Activated CD4-positive, alpha-beta T cell treated with anti-CD3 and anti-CD28 coated beads, Interleukin-2, Interleukin-4, amounts not matched to agents 100 ng/mL and 50 ng/mL, durations not matched to agents 16 hours and 8 hours (primary cell): ENCODE results near the gene KRABD2.
"Not testable (repeated sequence)": the region's sequence is repeated elsewhere in the genome, so short reads cannot be mapped to it uniquely, and the experiment has no call there.

ENCODE experiments used
- DNase-seq: peaks from one replicate; pipeline ENCODE4 v3.0.0-alpha.2; 2020; ENCODE audit warnings: low spot score

Gene KRABD2

DNA sequence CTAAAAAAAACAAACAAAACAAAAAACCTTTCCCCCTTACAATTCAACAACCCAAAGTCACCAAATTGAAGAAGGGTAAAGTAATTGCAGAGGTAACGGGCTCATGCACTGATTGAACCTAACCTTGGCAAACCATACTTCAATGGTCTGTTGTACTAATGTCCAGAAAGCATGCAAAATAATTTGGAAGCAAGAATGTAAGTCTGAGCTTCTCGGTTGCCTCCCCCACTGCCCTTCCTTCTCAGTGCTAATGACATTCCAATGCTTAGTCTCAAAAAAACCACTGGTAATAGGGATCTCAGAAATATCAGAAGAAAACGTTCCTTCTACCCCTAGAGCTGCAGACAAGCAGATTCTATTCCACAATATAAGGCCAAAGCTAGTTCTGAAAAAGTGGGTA, 15.8 kb downstream of the KRABD2 start:
- DNase-seq = no peak

DNA sequence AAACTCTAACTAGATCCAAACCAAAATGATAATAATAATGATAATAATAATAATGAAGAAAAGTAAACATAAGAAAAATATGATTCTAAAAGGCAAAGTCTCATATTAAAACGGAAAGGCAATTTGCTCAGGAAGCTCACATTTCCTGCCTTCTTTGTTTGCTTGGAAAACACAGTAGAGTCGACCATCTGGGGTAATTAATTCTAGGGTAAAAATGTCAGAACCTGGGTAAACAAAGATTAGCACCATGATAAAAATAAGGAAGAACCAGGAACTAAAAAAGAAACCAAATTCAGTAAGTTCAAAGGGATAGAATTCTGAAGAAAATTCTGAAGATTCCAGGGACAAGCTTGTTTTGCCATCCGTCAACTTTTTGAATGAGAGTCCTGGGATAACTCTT, 16.2 kb downstream of the KRABD2 start:
- no peak for DNase-seq

DNA sequence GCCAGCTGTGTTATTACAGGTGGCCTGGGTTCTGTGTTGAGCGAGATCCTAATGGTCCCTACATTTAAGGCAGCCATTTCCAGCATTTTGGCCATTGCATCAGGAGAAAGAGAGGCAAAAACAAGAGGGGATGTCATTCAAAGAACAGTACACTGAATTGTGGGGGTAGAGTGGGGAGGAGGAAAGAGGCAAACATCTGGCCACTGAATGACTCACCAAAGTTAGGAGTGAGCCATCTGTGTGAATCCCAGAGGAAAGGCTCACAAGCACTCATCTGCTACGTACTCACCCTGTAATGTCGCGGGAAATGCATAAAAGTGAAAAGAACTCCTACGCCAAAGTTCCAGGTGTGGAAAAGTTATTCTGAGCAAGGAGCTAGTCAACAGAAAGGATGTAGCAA, 16.7 kb downstream of the KRABD2 start:
- no peak for DNase-seq

DNA sequence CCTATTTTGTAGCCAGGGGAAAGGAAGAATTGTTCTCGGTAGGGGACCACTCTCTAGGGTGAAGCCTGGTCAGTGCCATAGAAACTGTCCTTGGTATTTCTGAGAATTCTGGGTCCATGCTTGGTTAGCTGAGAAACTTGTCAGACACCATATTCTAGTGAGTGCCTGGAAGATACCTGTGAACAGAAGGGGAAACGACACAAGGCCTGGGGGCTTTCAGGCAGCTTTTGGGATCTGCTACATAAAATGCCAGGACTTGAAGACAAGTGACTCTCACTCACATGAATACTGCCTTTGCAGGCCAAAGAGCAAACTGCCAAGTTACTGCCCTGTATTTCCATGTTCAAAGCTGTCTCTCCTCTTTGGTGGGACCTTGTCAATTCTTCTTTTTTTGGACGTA, 18.6 kb downstream of the KRABD2 start:
- no peak for DNase-seq

DNA sequence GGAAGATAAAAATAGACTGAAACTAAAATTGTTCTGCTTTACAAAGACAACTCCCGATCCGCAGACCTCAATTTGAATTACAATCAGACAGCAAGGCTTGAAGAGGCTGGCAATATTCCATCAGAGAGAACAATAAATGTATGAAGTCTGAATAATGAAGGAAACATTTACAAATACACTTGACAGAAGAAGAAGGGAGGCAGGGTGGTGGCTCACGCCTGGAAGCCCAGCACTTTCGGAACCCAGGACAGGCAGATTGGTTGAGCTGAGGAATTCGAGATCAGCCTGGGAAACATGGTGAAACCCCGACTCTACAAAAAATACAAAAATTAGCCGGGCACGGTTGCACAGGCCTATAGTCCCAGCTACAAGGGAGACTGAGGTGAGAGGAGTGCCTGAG, 22.3 kb downstream of the KRABD2 start:
- no peak for DNase-seq

DNA sequence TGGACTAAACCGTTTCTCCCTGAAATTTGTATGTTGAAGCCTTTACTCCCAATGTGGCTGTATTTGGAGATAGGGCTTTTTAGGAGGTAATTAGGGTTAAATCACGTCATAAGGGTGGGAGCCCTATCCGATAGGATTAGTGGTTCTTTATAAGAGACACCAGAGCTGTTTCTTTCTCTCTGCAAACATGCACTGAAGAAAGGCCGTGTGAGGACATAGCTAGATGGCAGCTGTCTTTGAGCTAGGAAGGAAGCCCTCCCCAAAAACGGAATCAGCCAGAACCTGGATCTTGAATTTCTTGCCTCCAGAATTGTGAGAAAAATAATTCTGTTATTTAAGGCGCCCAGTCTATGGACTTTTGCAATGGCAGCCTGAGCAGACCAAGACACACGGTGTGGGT, 22.8 kb downstream of the KRABD2 start:
- DNase-seq = no peak

DNA sequence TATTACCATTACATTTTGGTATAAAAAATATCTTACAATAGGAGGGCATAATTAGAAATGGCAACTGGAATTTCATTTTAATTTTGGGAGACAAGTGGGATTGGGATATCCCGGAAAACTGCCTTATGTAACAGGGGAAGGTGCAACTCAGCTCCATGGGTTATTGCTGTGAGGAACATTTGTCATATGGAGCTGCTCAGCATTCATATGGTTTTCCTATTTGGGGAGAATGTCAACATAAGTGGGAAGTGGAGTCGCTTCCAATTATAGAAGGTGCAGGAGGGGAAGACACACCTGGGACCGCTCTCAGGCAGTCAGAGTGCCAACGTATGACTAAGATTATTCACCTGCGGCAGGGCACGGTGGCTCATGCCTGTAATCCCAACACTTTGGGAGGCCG, 26.2 kb downstream of the KRABD2 start:
- no peak for DNase-seq

DNA sequence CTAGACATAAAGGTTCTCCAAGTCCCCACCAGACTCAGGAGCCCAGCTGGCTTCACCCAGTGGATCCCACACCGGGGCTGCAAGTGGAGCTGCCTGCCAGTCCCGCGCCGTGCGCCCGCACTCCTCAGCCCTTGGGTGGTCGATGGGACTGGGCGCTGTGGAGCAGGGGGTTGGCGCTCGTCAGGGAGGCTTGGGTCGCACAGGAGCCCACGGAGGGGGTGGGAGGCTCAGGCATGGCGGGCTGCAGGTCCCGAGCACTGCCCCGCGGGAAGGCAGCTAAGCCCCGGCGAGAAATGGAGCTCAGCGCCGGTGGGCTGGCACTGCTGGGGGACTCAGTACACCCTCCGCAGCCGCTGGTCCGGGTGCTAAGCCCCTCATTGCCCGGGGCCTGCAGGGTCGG, 29.5 kb downstream of the KRABD2 start:
- DNase-seq = not testable (repeated sequence)

DNA sequence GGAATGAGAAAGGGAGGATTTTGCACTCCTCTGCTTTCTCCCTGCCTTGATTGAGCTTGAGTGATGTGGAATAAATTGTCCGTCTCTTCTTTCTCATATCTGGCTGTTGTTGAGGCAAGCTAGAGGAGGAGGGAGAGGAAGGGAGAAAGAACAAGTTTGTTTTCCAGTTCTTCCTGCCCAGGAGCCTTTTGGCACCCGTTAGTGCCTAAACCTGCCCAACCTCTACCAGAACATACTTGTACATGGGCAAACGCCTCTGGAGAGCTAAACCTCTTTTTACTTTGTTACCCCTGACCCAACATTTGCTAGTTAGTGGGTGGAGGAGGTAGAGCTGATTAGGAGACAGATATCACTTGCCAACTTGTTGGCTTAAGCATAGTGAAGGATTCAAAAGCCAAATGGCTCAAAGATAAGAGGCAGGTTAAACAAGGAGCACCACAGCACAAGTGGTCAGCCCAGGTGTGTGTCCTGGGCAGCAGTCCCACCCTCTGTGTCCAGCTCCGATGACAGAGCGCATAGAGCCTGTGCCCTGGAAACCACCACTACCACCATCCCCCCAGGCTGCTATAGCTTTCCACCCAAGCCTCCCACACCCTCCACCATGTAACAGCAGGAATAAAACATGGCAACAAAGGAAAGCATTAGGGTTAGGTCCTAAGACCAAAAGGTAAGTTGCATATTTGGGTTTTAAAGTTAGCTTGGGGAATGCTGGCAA, 30.4 kb downstream of the KRABD2 start:
- no peak for DNase-seq

DNA sequence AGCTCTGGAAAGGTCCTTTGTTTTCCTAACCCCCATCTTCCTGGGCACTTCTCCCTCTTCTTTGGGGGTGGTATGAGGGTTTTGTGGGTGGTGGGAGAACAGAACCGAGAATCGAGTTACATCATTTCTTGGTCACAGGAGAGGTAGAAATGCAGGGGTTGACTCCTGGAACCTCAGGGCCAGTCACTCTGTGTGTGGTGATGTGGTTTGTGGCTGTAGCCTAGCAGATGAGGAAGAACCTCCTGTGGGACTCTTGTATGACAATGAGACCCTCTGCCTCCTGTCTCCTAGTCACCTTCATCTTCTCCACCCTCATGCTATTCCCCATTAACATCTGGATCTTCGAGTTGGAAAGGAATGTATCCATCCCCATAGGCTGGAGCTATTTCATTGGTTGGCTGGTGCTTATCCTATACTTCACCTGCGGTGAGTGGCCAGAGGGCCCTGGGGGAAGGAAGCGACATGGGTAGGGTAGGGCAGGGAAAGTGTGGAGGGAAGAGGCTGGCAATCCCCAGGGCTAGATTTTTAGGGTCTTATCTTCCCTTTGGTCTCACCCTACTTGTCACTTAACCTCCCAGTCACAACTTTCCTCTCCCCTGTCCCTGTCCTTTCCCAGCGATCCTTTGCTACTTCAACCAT, 31.3 kb downstream of the KRABD2 start:
- no peak for DNase-seq

DNA sequence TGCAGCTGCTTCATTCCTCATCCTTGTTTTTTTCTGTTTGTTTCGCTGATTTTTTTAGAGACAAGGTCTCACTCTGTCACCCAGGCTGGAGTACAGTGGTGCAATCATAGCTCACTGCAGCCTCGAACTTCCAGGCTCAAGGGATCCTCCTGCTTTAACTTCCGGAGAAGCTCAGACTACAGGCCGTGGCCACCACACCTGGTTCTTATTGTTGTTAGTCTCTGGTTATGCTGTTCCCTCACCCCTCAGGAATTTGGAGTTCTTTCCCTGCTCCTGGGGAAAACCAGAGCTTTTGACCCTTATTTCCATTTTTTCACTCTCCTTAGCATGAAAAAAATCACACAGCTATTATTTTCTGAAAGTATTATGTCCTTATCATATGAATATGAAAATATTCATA, 35.0 kb downstream of the KRABD2 start:
- no peak for DNase-seq

DNA sequence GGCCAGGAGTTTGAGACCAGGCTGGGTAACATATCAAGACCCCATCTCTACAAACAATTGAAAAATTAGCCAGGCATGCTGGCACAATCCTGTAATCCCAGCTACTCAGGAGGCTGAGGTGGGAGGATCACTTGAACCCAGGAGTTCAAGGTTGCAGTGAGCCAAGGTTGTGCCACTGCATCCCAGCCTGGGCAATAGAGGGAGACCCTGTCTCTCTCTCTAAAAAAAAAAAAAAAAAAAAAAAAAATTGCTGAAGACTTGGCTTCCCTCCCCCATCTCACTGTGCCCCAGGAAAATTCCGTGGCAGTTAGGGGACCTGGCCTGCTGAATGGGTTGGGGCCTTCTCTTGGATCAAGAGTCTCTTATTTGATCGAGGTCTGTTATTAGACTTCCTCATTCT, 37.0 kb downstream of the KRABD2 start, which contains the start of gene ODF4:
Gene ODF4, plus strand, starts transcription at position 301 of the 400 bp plus-strand sequence. CDS start 212 bp downstream, outside the sequence.
- no peak for DNase-seq

DNA sequence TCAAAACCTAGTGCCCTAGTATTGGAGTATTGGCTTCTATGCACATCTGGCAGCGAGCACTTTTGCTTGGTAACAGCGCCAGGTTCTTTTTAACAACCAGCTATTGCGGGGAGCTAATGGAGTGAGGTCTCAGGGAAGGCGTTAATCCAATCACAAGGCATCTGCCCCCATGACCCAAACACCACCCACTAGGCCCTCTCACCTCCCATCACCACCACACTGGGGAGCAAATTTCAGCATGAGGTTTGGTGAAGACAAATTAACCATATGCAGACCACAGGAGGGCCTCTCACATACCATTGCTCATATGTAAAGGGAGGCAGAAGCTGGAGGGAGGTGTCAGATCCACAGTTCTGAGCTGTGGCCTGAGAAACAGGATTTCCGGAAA, 37.8 kb downstream of the KRABD2 start:
- DNase-seq = no peak

DNA sequence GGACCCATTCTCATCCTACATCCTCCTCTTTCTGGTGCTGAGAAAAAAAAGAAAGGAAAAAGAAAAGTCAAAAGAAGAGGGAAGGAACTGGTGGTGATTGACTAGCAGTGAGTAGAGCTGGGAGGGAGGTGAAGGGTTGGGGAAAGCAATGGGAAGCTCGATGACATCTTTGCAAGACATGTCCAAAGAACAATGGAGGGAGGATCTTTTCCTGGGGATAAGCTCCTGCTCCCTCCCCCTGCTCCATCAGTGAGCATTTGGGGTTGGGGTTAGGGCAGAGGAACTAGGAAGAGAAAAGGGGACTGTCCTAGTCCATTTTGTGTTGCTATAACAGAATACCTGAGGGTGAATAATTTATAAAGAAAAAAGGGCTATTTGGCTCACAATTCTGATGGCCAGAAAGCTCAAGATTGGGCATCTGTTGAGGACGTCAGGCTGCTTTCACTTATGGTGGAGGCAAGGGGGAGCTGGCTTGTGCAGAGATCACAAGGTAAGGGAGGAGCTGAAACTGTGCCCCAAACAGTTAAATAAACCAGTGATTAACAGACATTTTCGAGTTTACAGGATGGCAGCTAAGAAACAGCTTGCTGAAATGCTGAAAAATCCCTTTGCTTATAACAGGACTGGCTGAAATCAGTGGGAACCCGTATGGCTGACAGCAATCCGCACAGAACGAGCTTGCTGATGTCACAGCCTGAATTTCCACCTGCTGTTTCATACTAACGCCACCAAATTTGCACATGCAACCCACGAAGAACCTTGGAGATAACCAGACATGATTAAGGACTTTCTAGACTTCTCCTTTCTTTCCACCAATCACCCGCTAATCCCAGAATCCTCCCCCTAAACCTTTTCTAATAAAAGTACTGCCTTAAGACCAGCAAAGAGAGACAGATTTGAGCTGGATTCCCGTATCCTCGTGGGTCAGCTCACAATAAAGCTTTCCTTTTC, 38.4 kb downstream of the KRABD2 start:
- no peak for DNase-seq

DNA sequence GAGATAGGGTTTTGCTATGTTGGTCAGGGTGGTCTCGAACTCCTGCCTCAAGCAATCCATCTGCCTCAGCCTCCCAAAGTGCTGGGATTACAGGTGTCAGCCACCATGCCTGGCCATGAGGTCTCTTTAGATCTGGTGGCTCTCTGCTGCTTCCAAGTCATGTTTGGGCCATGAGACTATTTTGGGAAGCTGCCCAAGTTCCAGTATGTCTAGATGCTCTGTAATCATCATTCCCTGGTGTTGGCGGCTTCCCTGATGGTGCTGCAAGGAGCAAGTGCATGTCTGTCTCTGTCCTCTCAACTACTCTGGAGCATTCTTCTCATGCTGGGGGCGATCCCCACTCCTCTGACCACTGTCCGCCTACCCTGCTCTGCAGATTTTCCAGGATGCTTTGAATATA, 43.2 kb downstream of the KRABD2 start:
- DNase-seq = no peak

DNA sequence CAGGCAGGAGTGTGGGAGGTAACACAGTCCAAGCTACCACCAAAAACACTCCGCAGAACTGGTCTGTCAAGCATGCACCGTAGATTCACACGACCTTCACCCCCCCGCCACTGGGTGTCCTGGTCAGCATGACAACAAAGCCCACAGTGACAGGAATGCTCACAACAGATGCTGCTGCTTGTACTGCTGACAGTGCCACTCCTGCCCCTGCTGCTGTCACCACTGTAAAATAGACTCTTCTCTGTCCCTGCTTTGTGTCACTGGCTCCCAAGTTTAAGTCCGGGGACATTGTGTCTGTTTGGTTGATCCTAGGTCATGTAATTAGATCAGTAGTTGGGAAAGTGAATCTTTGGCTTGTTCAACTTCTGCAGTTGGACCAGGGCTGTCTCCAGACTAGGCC, 43.8 kb downstream of the KRABD2 start:
- DNase-seq = no peak

DNA sequence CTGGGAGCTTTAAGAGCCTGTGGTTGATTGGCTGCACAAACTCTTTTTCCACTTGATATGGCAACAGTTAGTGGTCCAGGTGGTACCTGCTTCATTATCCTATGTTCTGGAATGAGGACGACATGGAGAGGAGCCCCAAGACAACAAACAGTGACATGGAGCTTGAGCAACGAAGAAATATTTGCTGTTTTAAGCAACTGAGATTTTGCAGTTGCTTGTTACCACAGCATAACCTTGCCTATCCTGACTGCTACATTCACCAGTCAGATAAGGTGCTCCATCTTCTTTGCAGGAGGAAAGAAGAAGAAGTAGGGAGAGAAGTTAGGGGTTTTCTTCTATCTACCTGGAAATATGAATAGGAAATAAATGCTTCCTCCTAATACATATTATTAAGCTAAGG, 44.4 kb downstream of the KRABD2 start:
- no peak for DNase-seq

DNA sequence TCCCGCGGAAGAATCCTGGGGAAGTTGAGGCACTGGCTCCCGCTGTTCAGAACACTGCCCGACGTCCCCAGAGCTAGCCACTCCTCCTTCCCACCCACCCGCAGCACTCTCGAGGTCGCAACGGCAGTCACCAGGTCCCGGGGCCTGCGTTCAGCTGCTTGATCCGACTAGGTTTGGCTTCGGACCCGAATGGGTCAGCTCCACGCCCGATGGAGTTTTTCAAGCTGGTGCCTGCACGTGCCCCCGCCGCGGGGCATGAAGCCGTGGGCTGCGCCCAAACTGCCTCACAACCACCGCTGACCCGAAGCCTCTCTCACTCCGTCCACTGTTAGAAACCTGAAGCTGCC, 49.2 kb downstream of the KRABD2 start:
- DNase-seq = no peak
